Left colon (tissue), 2 donors: ENCODE data around the gene IGFBP2. TPM values are rescaled to one million over a fixed set of nuclear protein-coding genes. Genes with fewer than 3 reads are reported as not detected.

Source experiments
- ATAC-seq: fragments of 200-7000 bp; cut with Tn5 transposase; one replicate; pipeline ENCODE4 v1.9.1; 2020; ENCODE audit warnings: mild to moderate bottlenecking, moderate library complexity
- DNase-seq, 2 donors: peaks; one replicate each; pipeline ENCODE4 v3.0.0-alpha.2; 2020
- intact Hi-C, 2 donors: fragments of 100-400 bp; cut with DNase I in 1 of 2; cut with micrococcal nuclease in 1 of 2; formaldehyde crosslinking; loops; one replicate each; pipeline versions ENCODE4 v1.11.2 to v1.14.0; 2022; cut with DNase I, micrococcal nuclease
- total RNA-seq, 2 donors: library from RNA; stranded (reverse); fragmentation: NEBNext Ultra II Directional; extraction: Animal tissue kit (Norgen Biotek cat#: 25700); gene quantifications; one replicate each; pipeline ENCODE4 v1.2.1, GENCODE V29; 2021
- donor health status: DM: no; HTN: no; CAD: no.
- donor health status: DM: yes; HTN: yes; CAD: no.

The IGFBP2 gene
- total RNA-seq, 2 donors from 2014 or later = 120 to 143 TPM

- DNase-seq (no peak), ATAC-seq (no peak)
- intact Hi-C loops = no loop called here
These were observed 39.8 kb downstream of the IGFBP2 start for GRCh38 chr2:216673021-216673420.

- DNase-seq = no peak
- ATAC-seq = no peak
- intact Hi-C loops = no loop called here
These were observed 40.4 kb downstream of the IGFBP2 start for GRCh38 chr2:216673609-216674008.

GRCh38 chr2:216674376-216674775, 41.2 kb downstream of the IGFBP2 start:
- DNase-seq (no peak), ATAC-seq (no peak)
- intact Hi-C loops = no loop called here

DNA sequence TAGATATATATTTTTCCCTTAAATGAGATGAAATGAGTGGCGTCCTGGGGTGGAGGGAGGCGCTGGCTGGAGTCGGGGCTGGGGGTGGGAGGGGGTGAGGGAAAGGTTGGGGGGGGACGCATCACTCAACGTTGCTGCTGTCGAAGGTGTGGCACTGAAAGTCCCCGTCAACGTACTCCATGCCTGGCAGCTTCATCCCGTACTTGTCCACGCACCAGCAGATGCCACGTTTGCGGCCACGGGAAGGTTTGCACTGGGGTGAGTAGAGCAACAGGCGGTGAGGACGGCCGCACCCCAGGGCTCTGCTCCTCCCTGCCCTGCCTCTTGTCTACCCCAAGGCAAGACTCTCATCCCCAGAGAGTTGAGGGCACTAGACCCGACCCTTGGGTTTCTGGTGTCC, 43.4 kb downstream of the IGFBP2 start:
- intact Hi-C loops = no loop called here
- no peak for DNase-seq
- no peak for ATAC-seq

DNA sequence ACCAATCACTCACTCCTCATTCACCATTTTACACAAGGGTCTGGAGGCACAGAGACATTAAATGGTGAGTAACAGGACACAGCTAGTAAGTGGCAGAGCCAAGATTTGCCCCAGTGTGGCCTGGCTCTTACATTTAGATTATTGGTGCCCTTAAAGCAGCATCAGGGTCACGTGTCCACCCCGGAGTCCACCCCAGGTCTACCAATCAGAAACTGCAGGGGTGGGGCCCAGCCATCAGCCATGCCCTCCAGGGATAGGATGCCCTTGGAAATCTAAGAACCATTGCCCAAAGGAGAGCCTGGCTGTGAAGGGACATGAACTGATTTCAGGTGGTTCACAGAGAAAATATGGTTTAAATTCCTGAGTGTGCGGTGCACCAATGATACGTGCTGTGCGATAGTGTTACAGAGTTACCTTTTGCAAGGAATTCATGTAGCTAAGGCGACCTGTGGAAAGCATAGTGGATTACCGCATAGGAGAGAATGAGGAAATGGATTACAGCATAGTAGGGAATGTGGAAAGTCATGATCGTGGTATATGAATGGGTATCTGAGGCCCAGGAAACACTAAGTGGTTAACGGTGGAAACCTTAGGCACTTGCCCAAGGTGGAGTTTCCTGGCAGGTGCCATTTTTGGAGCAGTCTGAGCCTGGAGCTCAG, 44.3 kb downstream of the IGFBP2 start:
- intact Hi-C loops = no loop called here
- DNase-seq (no peak), ATAC-seq (no peak)

- ATAC-seq (no peak), DNase-seq (no peak)
- intact Hi-C loops = no loop called here
These were observed 44.9 kb downstream of the IGFBP2 start for GRCh38 chr2:216678098-216678465.

GRCh38 chr2:216678813-216679657, 45.8 kb downstream of the IGFBP2 start:
- ATAC-seq = no peak
- intact Hi-C loops = no loop called here
- no peak for DNase-seq

DNA sequence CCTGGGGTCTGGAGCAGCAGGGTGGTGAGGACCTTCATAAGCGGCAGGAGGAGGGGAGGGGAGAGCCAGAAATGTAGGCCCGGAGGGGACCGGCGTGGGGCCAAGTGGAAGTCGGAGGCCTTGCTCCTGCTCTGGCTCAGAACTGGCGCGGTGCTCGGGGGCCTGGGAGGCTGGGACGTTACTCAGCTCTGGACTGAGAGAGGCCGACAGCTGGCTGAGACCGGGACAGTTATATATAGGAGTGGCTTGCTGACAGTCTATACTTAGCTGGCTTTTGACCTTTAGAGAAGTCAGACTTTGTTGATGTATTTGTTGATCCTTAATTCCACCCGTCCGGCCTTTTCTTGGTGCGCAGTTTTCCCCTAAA, 46.4 kb downstream of the IGFBP2 start:
- no peak for ATAC-seq
- no peak for DNase-seq
- intact Hi-C loops = loop anchor here in 1 of 2 donors (5.0 kb wide), 1 partner anchor 833 kb away; no protein-coding TSS in a partner anchor

GRCh38 chr2:216680951-216681629, 47.9 kb downstream of the IGFBP2 start:
- ATAC-seq = no peak

DNA sequence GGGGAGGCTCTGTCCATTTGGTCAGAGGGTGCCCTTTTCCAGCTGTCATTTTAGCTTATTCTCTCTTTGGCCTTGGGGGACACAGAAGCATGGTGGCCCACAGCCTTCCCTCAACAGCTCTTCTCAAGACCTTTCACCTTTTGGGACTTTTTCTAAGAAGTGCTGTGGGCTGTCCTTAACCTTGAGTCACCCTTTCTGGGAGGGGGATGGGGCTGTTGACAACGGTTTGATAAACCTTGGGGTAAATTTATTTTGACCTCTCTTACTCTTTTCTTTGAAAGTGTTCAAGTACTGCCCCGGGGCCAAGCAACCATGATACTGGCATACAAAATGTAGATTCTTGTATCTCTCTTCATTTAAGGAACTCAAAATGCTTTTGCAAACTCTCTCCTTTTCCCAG, 48.5 kb downstream of the IGFBP2 start:
- ATAC-seq (no peak), DNase-seq (no peak)
- intact Hi-C loops = loop anchor here in 1 of 2 donors (5.0 kb wide), 1 partner anchor 831 kb away; no protein-coding TSS in a partner anchor

More at GRCh38 chr2:216680951-216681629, 47.9 kb downstream of the IGFBP2 start:
- DNase-seq = no peak
- intact Hi-C loops = loop anchor here in 1 of 2 donors (5.0 kb wide), 1 partner anchor 831 kb away; no protein-coding TSS in a partner anchor

DNA sequence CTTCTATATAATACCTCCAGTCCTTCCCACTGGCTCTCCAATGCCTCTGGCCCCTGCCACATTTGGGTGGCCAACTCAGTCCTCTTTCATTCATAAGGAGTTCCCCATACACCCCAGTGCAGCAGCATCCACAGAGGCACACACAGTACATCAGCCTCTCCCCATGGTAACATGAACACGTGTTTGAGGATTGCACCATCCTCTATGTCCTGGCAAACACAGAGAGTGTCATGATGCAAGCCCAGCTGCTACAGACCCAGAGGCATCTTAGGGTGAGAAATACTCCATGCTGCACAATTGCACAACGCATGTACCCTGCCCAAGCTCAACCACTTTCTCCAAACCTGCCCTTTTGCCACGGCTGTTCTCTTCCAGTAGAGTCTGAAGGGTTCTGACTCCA, 50.6 kb downstream of the IGFBP2 start:
- intact Hi-C loops = loop anchor here in 1 of 2 donors (5.0 kb wide), 1 partner anchor 828 kb away; no protein-coding TSS in a partner anchor
- peak in 1 of 2 donors; percentile 61 for DNase-seq
- ATAC-seq = peak; percentile 6

DNA sequence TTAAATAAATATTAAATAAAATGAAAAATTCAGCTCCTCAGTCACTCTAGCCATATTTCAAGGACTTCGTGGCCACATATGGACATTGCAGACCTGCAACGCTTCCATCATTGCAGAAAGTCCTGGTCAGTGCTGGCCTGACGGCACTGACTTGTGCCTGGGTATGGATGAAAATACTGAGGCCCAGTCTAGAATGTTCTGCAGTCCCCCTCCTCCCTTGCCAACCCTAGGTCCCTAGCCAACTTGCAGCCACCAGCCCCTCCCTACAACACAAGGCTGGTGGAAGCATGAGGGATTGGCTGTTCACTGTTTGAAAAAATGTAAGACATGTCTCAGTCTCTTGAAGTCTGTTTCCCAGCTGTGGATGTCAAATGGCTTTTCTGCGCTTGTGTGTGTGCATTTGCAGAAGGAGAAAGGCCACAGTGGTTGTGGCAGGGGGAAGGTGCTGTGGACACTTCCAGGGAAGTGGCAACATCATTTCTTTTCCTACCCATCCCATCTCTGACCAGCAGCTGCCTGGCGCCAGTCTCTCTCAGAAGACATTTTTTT, 52.2 kb downstream of the IGFBP2 start:
- intact Hi-C loops = no loop called here
- no peak for DNase-seq
- no peak for ATAC-seq

GRCh38 chr2:216687111-216687510, 53.9 kb downstream of the IGFBP2 start:
- DNase-seq = no peak
- ATAC-seq = no peak
- intact Hi-C loops = no loop called here

DNA sequence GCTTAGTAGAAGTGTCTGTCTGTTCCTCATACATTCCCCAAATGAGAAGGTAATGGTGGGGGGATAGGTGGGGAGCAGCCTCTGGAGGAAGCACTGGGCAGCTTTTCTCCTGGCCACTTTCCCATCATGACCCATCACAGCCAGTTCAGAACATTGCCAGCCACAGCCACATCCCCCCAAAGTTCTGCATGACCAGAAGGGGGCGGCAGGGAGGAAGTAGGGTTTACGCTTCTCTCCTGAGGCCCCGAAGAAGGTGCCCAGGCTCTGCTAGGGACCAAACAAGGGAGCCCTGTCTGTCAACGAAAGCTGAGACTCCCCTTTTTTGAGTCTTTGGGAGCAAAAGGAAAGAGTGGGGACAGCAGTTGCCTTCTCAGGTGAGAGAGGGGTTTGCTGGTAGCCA, 54.4 kb downstream of the IGFBP2 start:
- ATAC-seq (no peak), DNase-seq (no peak)
- intact Hi-C loops = no loop called here

DNA sequence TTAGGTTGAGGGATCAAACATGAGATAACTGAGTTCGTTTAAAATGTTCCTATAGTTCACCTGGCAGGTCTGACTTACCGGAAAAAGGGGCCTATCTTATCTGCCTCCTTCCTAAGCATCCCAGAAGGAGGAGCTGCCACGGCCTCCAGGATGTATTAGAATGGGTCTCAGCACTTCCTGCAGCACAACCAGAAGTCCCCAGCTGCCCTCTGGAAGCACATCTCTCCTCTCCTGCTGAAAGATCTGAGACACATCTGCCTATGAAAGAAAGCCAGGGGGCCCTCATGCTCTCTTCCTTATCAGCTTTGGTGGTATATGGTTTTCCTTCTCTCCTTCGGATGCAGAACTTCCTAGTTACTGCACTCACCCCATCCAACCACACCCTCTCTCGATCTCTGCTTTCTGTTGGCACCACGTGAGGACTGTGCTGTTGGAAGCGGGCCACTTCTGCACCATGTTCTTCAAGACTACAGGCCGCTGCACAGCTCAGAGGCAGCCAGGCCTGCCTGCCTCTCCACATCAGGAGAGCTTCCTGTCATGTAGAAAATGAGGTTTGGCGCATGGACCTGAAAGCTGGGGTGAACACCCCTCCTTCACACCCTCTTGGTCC, 55.6 kb downstream of the IGFBP2 start:
- DNase-seq = peak in 1 of 2 donors; percentile 56
- peak; percentile 40 for ATAC-seq
- intact Hi-C loops = no loop called here

DNA sequence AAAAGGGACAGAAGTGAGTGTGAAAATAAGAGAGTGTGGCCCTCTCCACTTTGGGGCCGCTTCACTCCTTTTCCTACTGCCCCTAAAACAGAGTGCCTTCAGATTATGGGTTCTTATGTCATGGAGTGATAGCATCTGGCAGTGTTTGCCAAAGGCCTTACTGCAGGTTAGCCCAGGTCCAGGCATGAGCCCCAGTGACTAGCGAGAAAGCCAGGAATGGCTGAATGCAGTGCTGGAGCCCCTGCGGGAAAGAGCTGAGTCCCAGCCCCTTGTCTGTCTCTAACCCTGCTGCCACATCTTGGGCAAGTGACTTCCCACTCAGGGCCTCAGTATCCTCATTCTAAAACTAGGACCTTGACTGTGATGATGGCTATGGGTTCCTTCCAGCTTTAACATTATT, 56.2 kb downstream of the IGFBP2 start:
- ATAC-seq (no peak), DNase-seq (no peak)
- intact Hi-C loops = no loop called here

DNA sequence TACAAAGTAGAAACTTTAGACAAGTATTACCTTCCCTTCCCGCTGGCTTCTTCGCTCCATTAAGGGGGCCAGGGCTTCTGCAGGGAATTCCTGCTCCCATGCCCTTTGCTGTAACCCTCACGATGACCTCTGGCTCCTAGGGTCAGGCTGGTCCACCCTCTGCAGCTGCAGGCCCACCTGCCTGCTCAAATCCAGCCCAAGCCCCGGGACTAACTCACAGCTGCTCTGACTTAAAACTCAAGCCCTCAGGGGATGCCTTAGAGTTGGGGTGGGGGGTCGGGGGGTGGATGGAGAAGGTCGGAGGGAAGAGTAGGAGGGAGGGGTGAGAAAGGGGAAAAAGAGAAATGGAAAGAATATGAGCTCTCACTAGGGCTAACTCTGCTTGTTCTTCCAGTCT, 57.2 kb downstream of the IGFBP2 start:
- intact Hi-C loops = loop anchor here in 1 of 2 donors (10.0 kb wide), 1 partner anchor 474 kb away; no protein-coding TSS in a partner anchor
- DNase-seq = no peak
- ATAC-seq = no peak

- DNase-seq = peak; percentile 54 to 74
- ATAC-seq = peak; percentile 42
- intact Hi-C loops = loop anchor here in 1 of 2 donors (10.0 kb wide), 1 partner anchor 474 kb away; no protein-coding TSS in a partner anchor
These were observed 57.9 kb downstream of the IGFBP2 start for GRCh38 chr2:216690853-216691741.
